GM19351 (cell line): ENCODE measurements around the gene EVA1A.
A peak's percentile ranks its signal among the peaks of the same experiment; 100 is the strongest.

Source experiments
- ATAC-seq: cut with Tn5 transposase; IDR thresholded peaks from one replicate; pipeline ENCODE4 v1.9.1; 2021; ENCODE audit warnings: mild to moderate bottlenecking, moderate library complexity; ENCODE audit not compliant: unreplicated experiment

Gene EVA1A

GRCh38 chr2:75545922-75546321 is 14.8 kb downstream of the EVA1A start:
- ATAC-seq = no peak

DNA sequence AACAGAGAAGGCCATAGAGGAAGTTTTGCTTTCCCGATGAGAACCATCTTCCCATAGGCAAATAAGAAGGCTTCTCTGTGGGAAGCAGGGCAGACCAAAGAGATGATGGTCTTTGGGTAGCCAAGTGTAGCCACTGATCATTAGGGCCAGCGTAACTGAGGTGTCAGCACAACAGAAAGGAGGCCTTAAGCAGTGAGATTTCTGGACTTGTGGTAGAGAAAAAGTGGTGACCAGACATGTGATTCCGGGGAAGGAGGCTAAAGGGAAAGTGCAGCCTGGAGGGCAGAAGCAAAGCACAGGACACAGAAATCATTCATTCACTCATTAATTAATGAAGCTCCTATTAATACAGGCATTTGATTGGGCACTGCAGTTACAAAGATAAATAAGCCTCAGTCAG is 15.4 kb downstream of the EVA1A start:
- ATAC-seq = no peak

- no peak for ATAC-seq
Observed at GRCh38 chr2:75543446-75543845, 17.3 kb downstream of the EVA1A start.

DNA sequence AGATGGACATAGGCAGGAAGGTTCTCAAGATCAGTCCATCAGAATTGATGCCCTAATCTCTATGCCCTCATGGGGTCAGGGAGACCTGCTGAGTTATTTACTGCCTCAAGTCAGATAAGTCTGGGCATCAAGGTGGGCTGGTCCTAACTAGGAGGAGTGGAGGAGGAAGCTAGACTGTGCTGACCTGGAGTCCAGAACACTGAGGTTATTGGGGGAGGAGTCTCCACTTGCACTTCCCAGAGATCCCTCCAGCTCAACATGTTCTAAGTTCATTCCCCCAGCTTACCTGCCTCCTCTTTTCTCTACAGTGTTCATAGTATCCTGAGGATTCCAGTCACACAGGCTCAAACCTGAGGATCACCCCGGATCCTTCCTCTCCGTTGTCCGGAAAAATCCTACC is 19.3 kb downstream of the EVA1A start:
- ATAC-seq = no peak

- ATAC-seq = no peak
Observed at GRCh38 chr2:75540994-75541393, 19.7 kb downstream of the EVA1A start.

DNA sequence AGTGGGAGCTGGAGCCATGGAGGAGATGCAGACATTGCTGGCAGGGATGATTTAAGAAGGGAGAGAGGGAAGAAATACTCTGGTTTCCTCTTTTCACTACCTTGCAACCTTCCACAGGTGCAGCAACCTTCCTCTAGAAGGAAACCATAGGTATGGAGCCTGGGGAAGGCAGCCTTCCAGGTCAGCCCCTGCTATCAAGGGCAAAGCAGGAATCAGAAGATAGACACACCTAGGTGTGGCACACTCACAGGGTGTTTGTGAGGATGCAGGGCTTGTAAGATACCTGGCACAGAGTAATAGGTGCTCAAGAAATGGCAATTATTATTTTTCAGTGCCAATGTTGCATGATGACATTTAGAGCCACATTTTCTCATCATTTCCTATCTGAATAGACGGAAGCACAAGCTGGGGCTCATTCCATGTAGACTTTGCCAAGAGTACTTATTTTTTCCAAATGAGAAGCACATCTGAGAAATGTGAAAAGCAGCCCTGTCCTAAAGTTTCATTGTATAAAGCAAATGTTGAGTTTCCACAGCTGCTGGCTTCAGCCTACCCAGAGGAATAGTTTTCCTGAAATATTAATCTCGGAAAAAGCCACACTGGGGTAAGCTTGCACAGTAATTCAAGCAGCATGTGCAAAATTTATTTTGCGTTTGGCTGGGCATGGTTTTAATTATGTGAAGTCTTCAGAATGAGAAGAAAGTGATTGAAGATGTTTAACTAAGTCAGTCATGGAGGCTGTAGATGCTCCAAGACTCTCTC is 20.6 kb downstream of the EVA1A start:
- ATAC-seq = no peak

- no peak for ATAC-seq
Observed at GRCh38 chr2:75538521-75539490, 21.9 kb downstream of the EVA1A start.

- no peak for ATAC-seq
Observed at GRCh38 chr2:75537658-75538057, 23.1 kb downstream of the EVA1A start.

DNA sequence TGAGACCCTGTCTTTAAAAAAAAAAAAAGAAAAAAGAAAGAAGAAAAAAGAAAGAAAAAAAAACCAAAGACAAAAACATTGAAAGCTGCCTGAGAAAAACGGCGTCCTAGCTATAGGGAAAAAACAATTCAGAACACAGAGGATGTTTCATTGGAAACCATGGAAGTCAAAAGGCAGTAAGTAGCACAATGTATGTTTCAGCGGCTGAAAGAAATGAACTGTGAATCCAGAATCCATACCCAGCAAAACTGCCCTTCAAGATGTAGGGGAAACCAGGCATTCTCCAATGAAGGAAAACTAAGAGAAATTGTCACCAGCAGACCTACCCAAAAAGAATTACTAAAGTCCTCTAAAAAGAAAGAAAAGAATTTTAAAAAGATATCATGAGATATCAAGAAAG is 27.6 kb downstream of the EVA1A start:
- no peak for ATAC-seq

- no peak for ATAC-seq
Observed at GRCh38 chr2:75532488-75532887, 28.3 kb downstream of the EVA1A start.

DNA sequence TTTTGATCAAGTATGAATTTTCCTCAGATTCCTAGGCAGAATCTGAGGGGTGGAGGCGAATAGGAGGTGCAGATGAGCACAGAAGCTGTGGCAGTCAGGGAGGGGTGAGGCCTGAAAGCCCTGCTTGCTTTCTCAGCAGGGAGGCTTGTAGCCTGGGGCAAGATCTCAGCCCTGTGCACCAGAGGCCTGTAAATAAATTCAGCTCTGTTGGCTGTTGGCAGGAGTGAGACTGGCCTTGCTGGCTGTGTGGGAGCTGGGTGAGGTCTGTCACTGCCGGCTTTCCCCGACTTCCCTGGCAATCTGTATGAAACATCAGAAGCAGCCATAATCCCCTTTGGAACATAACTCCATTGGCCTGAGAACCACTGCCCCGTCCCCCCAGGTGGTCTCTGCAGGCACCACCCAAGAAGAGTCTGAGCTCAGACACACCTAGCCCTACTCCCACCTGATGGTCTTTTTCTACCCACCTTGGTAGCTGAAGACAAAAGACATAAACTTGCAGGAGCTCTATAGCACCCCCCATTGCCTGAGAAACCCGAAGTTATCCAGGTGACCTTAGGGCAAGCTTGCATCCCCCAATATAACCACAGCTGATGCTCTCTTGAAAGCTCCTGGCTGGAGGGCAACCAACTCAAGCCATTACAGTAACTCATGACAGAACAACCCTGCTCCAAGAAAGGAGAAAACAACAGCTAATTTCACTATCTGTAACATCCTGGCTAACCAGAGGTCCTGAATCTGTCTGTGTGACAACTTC is 32.3 kb downstream of the EVA1A start:
- no peak for ATAC-seq

GRCh38 chr2:75527676-75528075 is 33.1 kb downstream of the EVA1A start:
- ATAC-seq = no peak

- ATAC-seq = no peak
Observed at GRCh38 chr2:75526842-75527241, 33.9 kb downstream of the EVA1A start.

DNA sequence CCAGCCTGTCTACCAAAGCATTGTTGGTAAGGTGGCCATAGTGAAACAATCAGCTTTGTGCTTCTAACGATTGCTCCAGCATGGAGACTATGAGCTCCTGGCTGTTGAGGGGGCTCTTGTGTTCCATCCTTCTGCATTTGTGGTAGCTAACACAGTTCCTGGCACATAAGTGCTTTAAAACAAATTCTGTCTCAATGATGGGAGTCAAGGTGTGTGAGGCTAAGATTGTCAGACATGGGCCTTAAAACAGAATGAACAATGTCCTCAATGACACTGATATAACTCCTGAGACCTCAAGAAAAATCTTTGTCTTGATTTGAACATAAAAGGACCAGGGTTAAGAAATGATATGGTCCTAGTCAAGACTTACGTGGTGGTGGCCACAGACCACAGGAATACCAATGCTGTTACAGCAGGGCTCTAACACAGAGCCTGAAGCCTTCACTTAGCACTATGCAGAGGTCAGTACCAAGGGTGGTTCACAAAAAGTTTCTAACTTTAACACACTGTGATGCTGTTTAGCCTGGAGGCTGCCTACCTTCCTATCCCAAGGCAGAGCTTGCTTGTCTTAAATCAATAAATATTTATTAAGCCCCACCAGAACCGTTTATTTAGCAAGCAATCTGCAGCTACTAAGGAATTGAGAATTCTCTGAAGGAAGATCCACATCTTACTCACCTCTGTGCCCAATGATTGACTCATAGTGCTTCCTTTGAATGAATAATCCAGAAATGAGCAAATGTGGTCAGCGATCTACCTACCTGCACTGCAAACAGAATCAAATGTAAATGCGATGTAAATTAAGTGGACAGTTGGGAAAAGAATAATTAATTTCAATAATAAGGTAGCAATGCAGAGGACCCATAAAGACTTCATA is 35.1 kb downstream of the EVA1A start:
- ATAC-seq = no peak

DNA sequence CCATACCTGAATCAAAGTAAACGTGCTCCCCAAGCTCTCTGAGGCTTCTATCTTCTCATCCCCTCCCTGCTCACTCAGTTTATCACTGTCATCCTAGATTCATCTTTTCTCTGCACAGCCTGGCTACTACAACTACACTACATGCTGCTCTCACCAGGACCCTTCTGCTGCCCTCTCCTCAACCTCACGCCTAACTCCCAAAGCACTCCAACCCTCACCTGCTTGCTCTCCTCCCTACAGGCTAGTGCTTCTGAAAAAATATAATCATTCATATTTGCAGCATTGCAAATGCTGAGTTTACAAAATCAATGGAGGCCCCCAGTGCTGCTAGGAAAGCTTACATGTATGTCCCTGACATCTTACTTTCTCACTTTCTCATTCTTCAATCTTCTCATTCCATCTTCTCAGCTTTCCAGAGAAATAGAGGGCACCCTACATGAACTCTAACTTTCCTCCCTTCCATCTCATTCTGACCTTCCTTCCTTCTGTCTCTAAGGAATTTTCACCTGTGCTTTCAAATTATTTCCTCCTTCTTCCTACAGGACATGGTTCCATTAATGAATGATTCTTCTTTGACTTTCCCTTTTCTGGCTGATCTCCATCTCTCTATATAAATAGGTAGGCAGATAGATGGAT is 36.3 kb downstream of the EVA1A start:
- ATAC-seq = no peak

GRCh38 chr2:75523313-75524275 is 37.1 kb downstream of the EVA1A start:
- ATAC-seq = peak; percentile 87

GRCh38 chr2:75522543-75523312 is 38.0 kb downstream of the EVA1A start:
- ATAC-seq = no peak
